Superior temporal gyrus (tissue), 1 donor: ENCODE data around the gene FARP1.

Source experiments
- DNase-seq: peaks from one replicate; pipeline ENCODE4 v3.0.0-alpha.2; 2016; ENCODE audit errors: extremely low spot score

Gene FARP1

DNA sequence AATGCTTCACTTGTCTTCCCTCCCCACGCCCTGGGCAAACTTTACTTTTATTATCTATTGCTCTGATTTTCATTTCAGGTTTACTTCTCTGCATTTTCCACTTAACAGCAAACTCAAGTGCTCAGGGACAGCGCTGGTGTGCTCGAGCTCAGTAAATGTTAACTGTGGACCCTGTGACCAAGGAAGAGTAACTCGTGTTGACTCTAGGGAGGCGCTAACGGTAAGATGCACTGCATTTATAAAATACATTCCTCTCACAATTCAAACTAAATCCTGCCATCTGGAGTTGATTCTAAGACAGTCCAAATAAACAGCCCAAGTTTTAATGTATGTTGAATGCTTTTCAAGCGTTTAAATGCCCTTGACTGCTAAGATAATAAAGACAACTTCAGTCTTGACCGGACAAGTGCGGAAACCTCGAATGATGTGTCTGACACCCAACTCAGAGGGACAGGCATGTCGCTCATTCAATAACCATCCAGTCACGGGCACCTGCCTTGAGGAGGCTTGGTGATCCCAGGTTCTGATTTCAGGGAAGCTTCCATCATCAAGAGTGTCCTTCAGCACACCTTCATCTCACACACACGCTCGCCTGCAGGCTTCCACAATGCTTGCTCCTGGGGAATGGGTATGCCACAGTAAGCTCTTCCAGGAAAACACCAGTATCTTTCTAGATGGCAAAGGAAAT lies 340.9 kb downstream of the FARP1 start:
- no peak for DNase-seq

GRCh38 chr13:98484289-98485219 lies 341.7 kb downstream of the FARP1 start:
- DNase-seq = no peak

DNA sequence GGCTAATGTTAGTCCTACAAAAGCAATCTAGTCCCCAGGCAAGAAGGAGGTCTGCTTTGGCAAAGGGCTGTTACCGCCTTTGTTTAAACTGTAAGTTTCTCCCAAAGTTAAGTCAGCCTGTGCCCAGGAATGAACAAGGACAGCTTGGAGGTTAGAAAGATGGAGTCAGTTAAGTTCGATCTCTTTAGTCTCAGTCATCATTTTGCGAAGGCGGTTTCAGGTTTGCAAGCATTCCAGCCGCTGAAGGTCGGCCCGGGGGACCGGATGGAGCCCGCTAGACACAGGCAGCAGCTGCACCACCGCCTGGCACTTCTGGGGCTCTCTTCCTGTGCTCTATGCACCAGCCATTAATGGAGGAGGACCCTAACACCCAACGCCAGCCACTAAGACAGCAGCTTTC lies 342.7 kb downstream of the FARP1 start:
- DNase-seq = no peak

DNA sequence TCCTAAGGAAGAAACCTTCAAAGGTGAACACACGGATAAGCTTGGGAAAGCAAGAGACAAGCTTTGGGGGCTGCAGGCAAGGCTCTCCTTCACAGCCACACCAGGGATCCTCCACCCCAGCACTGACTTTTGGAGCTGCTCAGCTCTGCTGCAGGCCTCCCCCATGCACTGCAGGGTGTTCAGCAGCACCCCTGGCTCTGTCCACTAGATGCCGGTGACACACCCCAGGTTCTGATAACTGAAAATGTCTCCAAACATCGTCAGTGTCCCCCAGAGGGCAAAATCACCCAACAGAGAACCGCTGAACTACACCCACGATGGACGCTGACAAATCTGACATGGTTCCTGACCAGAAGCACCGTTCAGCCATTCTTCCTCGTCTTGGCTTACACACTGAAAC lies 343.5 kb downstream of the FARP1 start:
- DNase-seq = no peak

DNA sequence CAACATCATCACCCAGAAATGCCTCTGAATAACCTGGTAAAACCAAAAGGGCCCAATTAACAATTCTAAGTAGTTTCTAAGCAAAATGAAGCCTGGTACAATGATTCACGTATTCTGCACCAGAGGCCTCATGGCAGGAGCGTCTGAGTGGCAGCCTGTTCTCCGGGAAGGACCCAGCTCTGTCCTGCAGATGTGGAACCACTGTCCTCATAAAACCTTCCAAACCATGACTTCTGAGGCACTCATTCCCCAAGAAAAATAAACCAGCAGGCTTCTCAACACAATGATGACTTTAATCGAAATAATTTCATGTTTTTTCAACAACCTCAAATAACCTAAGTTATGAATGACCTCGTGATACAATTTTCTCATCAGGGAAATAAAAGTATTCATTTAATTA lies 344.1 kb downstream of the FARP1 start:
- no peak for DNase-seq

- DNase-seq = no peak
Observed at GRCh38 chr13:98487522-98487921, 344.6 kb downstream of the FARP1 start.

DNA sequence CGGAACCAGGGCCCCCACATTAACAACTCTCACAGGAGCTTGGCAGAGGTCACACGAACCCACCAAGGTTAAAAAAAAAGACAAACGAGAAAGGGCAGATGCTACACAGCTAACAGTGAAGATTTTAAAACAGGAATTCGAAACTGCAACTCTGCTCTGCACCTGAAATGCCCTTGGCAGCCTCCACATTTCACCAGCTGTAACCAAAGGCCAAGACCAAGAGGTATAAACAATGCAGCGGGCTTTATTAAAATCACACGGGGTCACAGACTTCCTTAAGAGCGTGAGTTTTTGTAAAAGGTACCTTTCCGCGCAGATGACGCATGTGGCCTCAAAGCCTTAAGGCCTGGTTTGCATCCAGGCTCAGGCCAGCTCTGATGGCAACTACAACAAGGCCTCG lies 345.8 kb downstream of the FARP1 start:
- no peak for DNase-seq

GRCh38 chr13:98489446-98490194 lies 346.7 kb downstream of the FARP1 start:
- DNase-seq = no peak

DNA sequence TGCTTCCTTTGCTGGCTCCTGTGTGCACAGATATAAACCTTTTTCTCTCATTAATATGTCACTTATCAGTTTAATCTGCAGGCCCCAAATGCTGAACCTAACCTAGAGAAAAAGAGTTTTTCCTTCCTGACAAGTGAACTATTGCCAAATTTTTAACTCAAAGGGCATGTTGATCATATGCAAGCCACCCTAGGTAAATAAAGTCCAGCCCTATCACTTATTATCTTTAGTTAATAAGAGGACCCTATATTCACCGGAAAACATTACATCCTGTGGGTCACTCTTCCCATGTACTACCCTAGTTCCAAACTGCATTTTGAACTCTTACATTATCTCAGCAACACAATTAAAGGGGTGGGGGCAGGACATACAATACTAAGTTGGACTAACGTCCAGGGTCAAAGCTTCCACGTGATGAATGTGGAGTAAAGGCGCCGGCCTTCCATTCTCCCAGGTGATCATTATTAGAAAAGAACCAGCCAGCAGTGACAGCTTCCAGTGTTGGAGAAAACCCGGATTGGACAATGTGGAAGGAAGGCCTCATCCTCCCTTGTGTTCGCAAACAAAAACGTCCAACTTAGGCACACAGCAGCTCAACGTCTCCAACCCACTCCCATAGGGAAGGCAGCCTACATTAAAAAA lies 347.4 kb downstream of the FARP1 start:
- DNase-seq = no peak

DNA sequence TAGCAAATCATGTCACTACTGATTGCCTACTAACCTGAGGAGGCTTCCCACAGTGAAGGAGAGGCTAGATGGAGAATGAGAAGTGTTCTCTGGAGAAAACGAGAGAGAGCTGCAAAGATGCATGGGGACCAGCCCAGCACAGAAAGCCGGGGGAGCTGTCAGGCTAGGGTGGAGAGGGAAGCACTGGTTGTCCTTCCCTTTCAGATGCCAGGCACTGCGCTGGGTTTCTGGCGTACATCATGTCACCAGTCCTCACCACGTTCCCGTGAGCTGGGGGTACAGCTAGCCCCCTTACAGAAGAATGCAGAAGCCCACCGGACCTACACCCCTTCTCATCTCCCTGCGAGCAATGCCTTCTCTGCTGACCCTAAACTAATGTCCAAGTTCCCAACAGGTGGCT lies 348.0 kb downstream of the FARP1 start:
- DNase-seq = no peak

GRCh38 chr13:98492335-98493041 lies 349.6 kb downstream of the FARP1 start:
- DNase-seq = no peak

GRCh38 chr13:98493042-98493712 lies 350.3 kb downstream of the FARP1 start:
- DNase-seq = no peak

DNA sequence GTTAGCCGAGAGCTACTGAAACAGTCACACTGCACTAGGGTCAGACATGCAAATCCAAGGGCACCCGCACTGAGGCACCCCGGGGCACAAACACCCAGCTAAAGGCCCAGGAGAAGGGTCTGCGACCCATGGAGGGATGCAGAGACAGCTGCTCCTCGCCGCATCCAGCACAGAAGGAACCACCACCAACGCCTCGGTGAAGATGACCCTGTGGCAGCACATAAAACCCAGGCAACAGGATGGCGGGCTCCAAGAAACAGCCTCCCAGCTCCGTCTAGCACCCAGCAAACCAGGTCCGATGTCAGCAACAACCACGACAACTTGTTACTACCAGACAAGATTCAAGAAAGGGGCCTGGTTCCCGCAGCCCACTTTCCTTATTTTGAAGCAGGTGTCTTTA lies 351.9 kb downstream of the FARP1 start:
- no peak for DNase-seq

GRCh38 chr13:98495627-98496478 lies 353.0 kb downstream of the FARP1 start:
- DNase-seq = no peak

GRCh38 chr13:98496479-98496791 lies 353.5 kb downstream of the FARP1 start:
- no peak for DNase-seq

GRCh38 chr13:98496966-98497365 lies 354.1 kb downstream of the FARP1 start:
- DNase-seq = no peak

DNA sequence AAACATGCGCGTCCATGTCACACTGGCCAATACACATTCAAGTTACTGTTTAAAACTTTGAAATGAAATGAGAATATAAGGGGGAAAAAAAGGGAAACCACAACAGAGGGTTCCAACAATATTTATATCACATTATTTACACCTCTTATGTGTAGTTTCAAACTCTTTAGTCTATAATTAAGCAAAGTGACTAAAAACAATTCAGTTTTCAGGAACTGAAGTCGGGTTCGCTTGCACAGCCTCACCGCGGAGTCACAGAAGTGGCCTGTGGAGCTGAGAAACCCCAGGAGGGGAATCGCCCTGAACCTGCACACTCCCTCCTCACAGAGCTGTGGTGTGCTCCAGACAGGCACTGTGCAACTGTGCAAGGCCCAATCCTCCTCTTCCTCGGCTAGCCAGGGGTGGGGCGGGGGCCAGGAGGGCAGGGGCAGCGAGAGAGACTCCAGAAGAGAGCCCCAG lies 358.1 kb downstream of the FARP1 start:
- no peak for DNase-seq

GRCh38 chr13:98503175-98504028 lies 360.5 kb downstream of the FARP1 start:
- DNase-seq = no peak

DNA sequence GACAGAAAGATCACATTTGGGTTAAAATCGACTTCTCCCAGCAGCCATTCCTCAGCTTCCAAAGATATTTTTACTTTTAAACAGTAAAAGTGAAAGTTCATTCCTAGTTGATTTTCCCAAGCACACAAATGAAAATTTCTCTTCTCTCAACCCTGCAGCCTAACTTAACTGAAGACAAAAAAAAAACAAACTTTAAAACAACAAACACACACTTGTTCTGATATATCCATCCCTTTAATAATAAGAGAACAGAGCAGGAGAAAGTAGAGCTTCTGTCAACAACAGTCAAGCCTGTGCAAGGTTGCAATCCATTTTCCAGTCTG lies 361.1 kb downstream of the FARP1 start:
- DNase-seq = no peak
